Measurements from ENCODE around the gene PLA2G15.
"Not testable (repeated sequence)": the region's sequence is repeated elsewhere in the genome, so short reads cannot be mapped to it uniquely, and the experiment has no call there.

The PLA2G15 gene

GRCh38 chr16:68281368-68282063 is 36.3 kb downstream of the PLA2G15 start:
- DNase-seq, result no peak

GRCh38 chr16:68282064-68282452 is 36.9 kb downstream of the PLA2G15 start:
- DNase-seq, result no peak

- DNase-seq, result no peak
These were observed 38.2 kb downstream of the PLA2G15 start for GRCh38 chr16:68283346-68283745.

GRCh38 chr16:68283801-68284598 is 38.8 kb downstream of the PLA2G15 start:
- no peak for DNase-seq

GRCh38 chr16:68284847-68285246 is 39.7 kb downstream of the PLA2G15 start:
- DNase-seq, result no peak

- DNase-seq, result no peak
These were observed 40.5 kb downstream of the PLA2G15 start for GRCh38 chr16:68285683-68286082.

- DNase-seq, result no peak
These were observed 41.2 kb downstream of the PLA2G15 start for GRCh38 chr16:68286153-68287074.

- DNase-seq, result no peak
These were observed 42.4 kb downstream of the PLA2G15 start for GRCh38 chr16:68287276-68288251.

- DNase-seq, result no peak
These were observed 43.1 kb downstream of the PLA2G15 start for GRCh38 chr16:68288252-68288650.

- not testable (repeated sequence) for DNase-seq
These were observed 43.6 kb downstream of the PLA2G15 start for GRCh38 chr16:68288796-68289195.

GRCh38 chr16:68289202-68289601 is 44.0 kb downstream of the PLA2G15 start:
- no peak for DNase-seq

- no peak for DNase-seq
These were observed 44.6 kb downstream of the PLA2G15 start for GRCh38 chr16:68289621-68290329.

GRCh38 chr16:68290450-68290849 is 45.3 kb downstream of the PLA2G15 start:
- DNase-seq, result no peak

GRCh38 chr16:68291227-68291626 is 46.1 kb downstream of the PLA2G15 start:
- no peak for DNase-seq

GRCh38 chr16:68292425-68292824 is 47.3 kb downstream of the PLA2G15 start:
- no peak for DNase-seq

GRCh38 chr16:68296291-68296690 is 51.1 kb downstream of the PLA2G15 start:
- DNase-seq, result no peak

- DNase-seq, result no peak
These were observed 51.5 kb downstream of the PLA2G15 start for GRCh38 chr16:68296693-68297092.

- peak; percentile 18 for DNase-seq
These were observed 52.7 kb downstream of the PLA2G15 start for GRCh38 chr16:68297908-68298307.

- no peak for DNase-seq
These were observed 53.1 kb downstream of the PLA2G15 start for GRCh38 chr16:68298312-68298711.

- DNase-seq, result no peak
These were observed 53.9 kb downstream of the PLA2G15 start for GRCh38 chr16:68298907-68299561.
